ENCODE results near the gene HELZ2. TPM values are rescaled to one million over a fixed set of nuclear protein-coding genes. Genes with fewer than 3 reads are reported as not detected.

Gene HELZ2
- total RNA-seq, 4 donors from 2014 or later = 16.3 to 33.7 (median 24.7) TPM

- H3K4me3 ChIP-seq = no peak overlapping the region
- TF ChIP-seq CTCF (IDR thresholded peaks at IDR 0.05) (no peak), POLR2A (IDR thresholded peaks at IDR 0.05) (no peak), EP300 (IDR thresholded peaks at IDR 0.05) (no peak)
- no peak overlapping the region for H3K27ac ChIP-seq
- DNase-seq (ENCODE audit: low spot score in 2 of 2) = no peak
- no peaks in the 10 kb centered on the region for H3K9me3 ChIP-seq
- H3K4me1 ChIP-seq = peaks cover 0 to 35% (median 9%) of the 10 kb centered on the region in 4 donors
- peaks cover 0 to 23% of the 10 kb centered on the region in 2 donors for H3K27me3 ChIP-seq
- WGBS, 2 donors = 86 to 93% methylated on average over 23 to 29 of the region's 29 CpGs
- H3K36me3 ChIP-seq = no peaks in the 10 kb centered on the region
These were observed 34.3 kb downstream of the HELZ2 start for GRCh38 chr20:63539441-63540370.

DNA sequence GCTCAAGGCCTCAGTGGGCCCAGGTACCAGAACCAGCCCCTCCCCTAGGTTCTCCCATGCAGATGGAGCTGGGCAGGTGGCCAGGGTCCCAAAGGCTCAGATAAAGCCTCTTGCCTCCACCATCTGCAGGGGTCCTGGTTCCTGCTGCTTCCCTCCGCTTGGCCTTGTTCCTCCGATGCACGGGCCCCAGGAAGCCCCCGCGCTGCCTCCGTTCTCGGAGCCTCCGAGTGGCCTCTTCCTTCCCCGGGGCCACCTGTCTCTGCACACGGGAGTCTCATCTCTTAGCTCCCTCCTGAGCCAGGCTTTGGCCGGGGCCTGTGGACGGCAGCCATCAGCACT, 35.0 kb downstream of the HELZ2 start:
- peaks cover 0 to 27% of the 10 kb centered on the region in 2 donors for H3K27me3 ChIP-seq
- no peak for DNase-seq (ENCODE audit: low spot score in 2 of 2)
- no peaks in the 10 kb centered on the region for H3K36me3 ChIP-seq
- WGBS, 2 donors = 78 to 82% methylated on average over 12 of the region's 12 CpGs
- H3K9me3 ChIP-seq = no peaks in the 10 kb centered on the region
- no peak overlapping the region for H3K27ac ChIP-seq
- peaks cover 0 to 42% (median 11%) of the 10 kb centered on the region in 4 donors for H3K4me1 ChIP-seq
- TF ChIP-seq CTCF (IDR thresholded peaks at IDR 0.05) (no peak), EP300 (IDR thresholded peaks at IDR 0.05) (no peak), POLR2A (IDR thresholded peaks at IDR 0.05) (no peak)
- no peak overlapping the region for H3K4me3 ChIP-seq

- H3K27ac ChIP-seq = peak overlapping the region in 2 of 4 donors; percentile 52 to 60
- H3K27me3 ChIP-seq = peaks cover 0 to 32% of the 10 kb centered on the region in 2 donors
- DNase-seq (ENCODE audit: low spot score in 2 of 2) = no peak
- 27 to 53% methylated on average over 19 to 26 of the region's 27 CpGs for WGBS, 2 donors
- H3K4me1 ChIP-seq = peaks cover 0 to 43% (median 11%) of the 10 kb centered on the region in 4 donors
- no peaks in the 10 kb centered on the region for H3K36me3 ChIP-seq
- peak overlapping the region in 3 of 4 donors; percentile 15 to 42 (median 36) for H3K4me3 ChIP-seq
- H3K9me3 ChIP-seq = no peaks in the 10 kb centered on the region
- TF ChIP-seq POLR2A (IDR thresholded peaks at IDR 0.05) (no peak), EP300 (IDR thresholded peaks at IDR 0.05) (no peak), CTCF (IDR thresholded peaks at IDR 0.05) (peak in 1 of 5 experiments; percentile 37)
These were observed 35.6 kb downstream of the HELZ2 start for GRCh38 chr20:63538204-63539091.

- DNase-seq (ENCODE audit: low spot score in 2 of 2) = peak; percentile 43 to 71
- TF ChIP-seq EP300 (IDR thresholded peaks at IDR 0.05) (peak in 1 of 2 donors; percentile 18), CTCF (IDR thresholded peaks at IDR 0.05) (peak; percentile 88 to 99 (median 95)), POLR2A (IDR thresholded peaks at IDR 0.05) (no peak)
- H3K27me3 ChIP-seq = peaks cover 0 to 32% of the 10 kb centered on the region in 2 donors
- H3K4me3 ChIP-seq = peak overlapping the region in 3 of 4 donors; percentile 15 to 42 (median 36)
- no peaks in the 10 kb centered on the region for H3K9me3 ChIP-seq
- H3K4me1 ChIP-seq = peaks cover 0 to 43% (median 11%) of the 10 kb centered on the region in 4 donors
- WGBS, 2 donors = 8 to 13% methylated on average over 17 to 30 of the region's 34 CpGs
- no peaks in the 10 kb centered on the region for H3K36me3 ChIP-seq
- H3K27ac ChIP-seq = peak overlapping the region in 2 of 4 donors; percentile 60 to 79
These were observed 36.4 kb downstream of the HELZ2 start for GRCh38 chr20:63537525-63538203.
